GM23338 (cell line): ENCODE results near the gene SERPINA3. TPM values are rescaled to one million over a fixed set of nuclear protein-coding genes. Genes with fewer than 3 reads are reported as not detected.

Source experiments
- ATAC-seq: fragments of 200-7000 bp; cut with Tn5 transposase; 3 replicates; pipeline ENCODE4 v1.9.1; 2020
- DNase-seq: peaks from one replicate; pipeline ENCODE4 v3.0.0-alpha.2; 2015; ENCODE audit warnings: low spot score
- H2AFZ ChIP-seq: fragments of 200-600 bp; sonication (generic); 2 replicates; pipeline ENCODE4 v1.8.0; 2016; ENCODE audit warnings: antibody characterized with exemption, mild to moderate bottlenecking, moderate library complexity
- H3F3A ChIP-seq: fragments of 200-600 bp; sonication (generic); replicated peaks from 2 replicates; pipeline ENCODE4 v1.8.0; 2017; ENCODE audit warnings: antibody characterized with exemption, mixed run types, low read depth
- H3K27ac ChIP-seq: fragments of 200-600 bp; sonication (generic); 2 replicates; pipeline ENCODE4 v1.6.1; 2016; ENCODE audit warnings: low read depth
- H3K27me3 ChIP-seq: fragments of 200-600 bp; sonication (generic); 2 replicates; pipeline ENCODE4 v1.8.0; 2016; ENCODE audit warnings: mild to moderate bottlenecking, mixed run types, moderate library complexity; ENCODE audit not compliant: insufficient read depth
- H3K36me3 ChIP-seq: fragments of 200-600 bp; sonication (generic); 2 replicates; pipeline ENCODE4 v1.8.0; 2016; ENCODE audit warnings: mild to moderate bottlenecking; ENCODE audit not compliant: insufficient read depth
- H3K4me1 ChIP-seq: fragments of 200-600 bp; sonication (generic); 2 replicates; pipeline ENCODE4 v1.8.0; 2016; ENCODE audit warnings: mild to moderate bottlenecking, moderate library complexity; ENCODE audit not compliant: insufficient read depth
- H3K4me2 ChIP-seq: fragments of 200-600 bp; sonication (generic); 2 replicates; pipeline ENCODE4 v1.7.1; 2017; ENCODE audit warnings: mixed run types
- H3K4me3 ChIP-seq: fragments of 200-600 bp; sonication (generic); 2 replicates; pipeline ENCODE4 v1.6.1; 2016; ENCODE audit warnings: mixed run types
- H3K79me2 ChIP-seq: fragments of 200-600 bp; sonication (generic); replicated peaks from 2 replicates; pipeline ENCODE4 v1.8.0; 2017; ENCODE audit warnings: mild to moderate bottlenecking; ENCODE audit not compliant: insufficient read depth
- H3K9me2 ChIP-seq: fragments of 200-600 bp; sonication (generic); 2 replicates; pipeline ENCODE4 v1.8.0; 2017; ENCODE audit not compliant: insufficient read depth
- H4K20me1 ChIP-seq: fragments of 200-600 bp; sonication (generic); replicated peaks from 2 replicates; pipeline ENCODE4 v1.8.0; 2017; ENCODE audit warnings: mild to moderate bottlenecking; ENCODE audit not compliant: insufficient read depth
- H3K27ac Mint-ChIP-seq: 2 replicates; pipeline ENCODE4 v1.8.0; 2020; ENCODE audit warnings: inconsistent platforms, mild to moderate bottlenecking, moderate library complexity, mixed read lengths
- H3K27me3 Mint-ChIP-seq: 3 replicates; pipeline ENCODE4 v1.8.0; 2022; ENCODE audit warnings: low read depth, mild to moderate bottlenecking, moderate library complexity, mixed read lengths, inconsistent platforms; ENCODE audit not compliant: insufficient read depth, poor library complexity
- H3K36me3 Mint-ChIP-seq: 3 replicates; pipeline ENCODE4 v1.8.0; 2021; ENCODE audit warnings: low read depth, mild to moderate bottlenecking, inconsistent platforms, moderate library complexity, mixed read lengths
- H3K4me1 Mint-ChIP-seq: 3 replicates; pipeline ENCODE4 v1.8.0; 2020; ENCODE audit warnings: mild to moderate bottlenecking, inconsistent platforms, mixed read lengths
- H3K4me3 Mint-ChIP-seq: 3 replicates; pipeline ENCODE4 v1.8.0; 2021; ENCODE audit warnings: moderate library complexity, mild to moderate bottlenecking, inconsistent platforms, mixed read lengths
- H3K9me3 Mint-ChIP-seq: 3 replicates; pipeline ENCODE4 v1.8.0; 2020; ENCODE audit warnings: moderate library complexity, mild to moderate bottlenecking, inconsistent platforms, mixed read lengths
- EZH2 ChIP-seq: fragments of 200-600 bp; sonication (generic); IDR thresholded peaks from one replicate; pipeline ENCODE4 v1.8.0; 2017; ENCODE audit warnings: antibody characterized with exemption, mild to moderate bottlenecking, low read depth; ENCODE audit not compliant: unreplicated experiment
- JUNB ChIP-seq: IDR thresholded peaks from one replicate; pipeline ENCODE4 v1.6.1; 2016; ENCODE audit warnings: antibody characterized with exemption; ENCODE audit not compliant: unreplicated experiment
- ZNF114 ChIP-seq: fragments of 250-450 bp; sonication (Bioruptor Pico); IDR thresholded peaks from 2 replicates; pipeline ENCODE4 v1.5.0; 2020; ENCODE audit warnings: mild to moderate bottlenecking, moderate library complexity
- ZNF331 ChIP-seq: fragments of 250-450 bp; sonication (Bioruptor Pico); IDR thresholded peaks from 2 replicates; pipeline ENCODE4 v1.5.0; 2020; ENCODE audit warnings: low read depth, mild to moderate bottlenecking, moderate library complexity
- polyA plus RNA-seq: library from polyadenylated mRNA; unstranded; fragments of >200 nt; fragmentation: Nextera tagmentation; extraction: Ambion mirVana; gene quantifications from 2 replicates; pipeline ENCODE4 v1.2.1, GENCODE V29; 2016
- total RNA-seq: library from RNA; depleted of rRNA; stranded (reverse); fragments of >200 nt; shearing (Covaris generic); gene quantifications from 2 replicates; pipeline ENCODE4 v1.2.3, GENCODE V29; 2014
- TF ChIP-seq, protein P1 (sequence below): fragments of 250-450 bp; sonication (Bioruptor Pico); IDR thresholded peaks from 2 replicates; pipeline ENCODE4 v1.5.0; 2020; ENCODE audit warnings: mild to moderate bottlenecking, moderate library complexity

SERPINA3 gene
- total and polyA plus RNA-seq, 2 experiments from 2014 or later, result not detected

GRCh38 chr14:94646066-94646465 lies 33.9 kb downstream of the SERPINA3 start:
- H2AFZ ChIP-seq, result no peak overlapping the region

More at GRCh38 chr14:94646066-94646465, 33.9 kb downstream of the SERPINA3 start:
- H3F3A ChIP-seq, result no peaks in the 10 kb centered on the region
- no peak overlapping the region for H3K27ac Mint-ChIP-seq
- no peaks in the 10 kb centered on the region for H3K4me1 ChIP-seq
- H3K27ac ChIP-seq, result no peak overlapping the region
- TF ChIP-seq ZNF331 (CRISPR knock-in tag) (no peak), ZNF114 (CRISPR knock-in tag) (no peak), JUNB (no peak), EZH2 (no peak)
- TF ChIP-seq, protein P1, sequence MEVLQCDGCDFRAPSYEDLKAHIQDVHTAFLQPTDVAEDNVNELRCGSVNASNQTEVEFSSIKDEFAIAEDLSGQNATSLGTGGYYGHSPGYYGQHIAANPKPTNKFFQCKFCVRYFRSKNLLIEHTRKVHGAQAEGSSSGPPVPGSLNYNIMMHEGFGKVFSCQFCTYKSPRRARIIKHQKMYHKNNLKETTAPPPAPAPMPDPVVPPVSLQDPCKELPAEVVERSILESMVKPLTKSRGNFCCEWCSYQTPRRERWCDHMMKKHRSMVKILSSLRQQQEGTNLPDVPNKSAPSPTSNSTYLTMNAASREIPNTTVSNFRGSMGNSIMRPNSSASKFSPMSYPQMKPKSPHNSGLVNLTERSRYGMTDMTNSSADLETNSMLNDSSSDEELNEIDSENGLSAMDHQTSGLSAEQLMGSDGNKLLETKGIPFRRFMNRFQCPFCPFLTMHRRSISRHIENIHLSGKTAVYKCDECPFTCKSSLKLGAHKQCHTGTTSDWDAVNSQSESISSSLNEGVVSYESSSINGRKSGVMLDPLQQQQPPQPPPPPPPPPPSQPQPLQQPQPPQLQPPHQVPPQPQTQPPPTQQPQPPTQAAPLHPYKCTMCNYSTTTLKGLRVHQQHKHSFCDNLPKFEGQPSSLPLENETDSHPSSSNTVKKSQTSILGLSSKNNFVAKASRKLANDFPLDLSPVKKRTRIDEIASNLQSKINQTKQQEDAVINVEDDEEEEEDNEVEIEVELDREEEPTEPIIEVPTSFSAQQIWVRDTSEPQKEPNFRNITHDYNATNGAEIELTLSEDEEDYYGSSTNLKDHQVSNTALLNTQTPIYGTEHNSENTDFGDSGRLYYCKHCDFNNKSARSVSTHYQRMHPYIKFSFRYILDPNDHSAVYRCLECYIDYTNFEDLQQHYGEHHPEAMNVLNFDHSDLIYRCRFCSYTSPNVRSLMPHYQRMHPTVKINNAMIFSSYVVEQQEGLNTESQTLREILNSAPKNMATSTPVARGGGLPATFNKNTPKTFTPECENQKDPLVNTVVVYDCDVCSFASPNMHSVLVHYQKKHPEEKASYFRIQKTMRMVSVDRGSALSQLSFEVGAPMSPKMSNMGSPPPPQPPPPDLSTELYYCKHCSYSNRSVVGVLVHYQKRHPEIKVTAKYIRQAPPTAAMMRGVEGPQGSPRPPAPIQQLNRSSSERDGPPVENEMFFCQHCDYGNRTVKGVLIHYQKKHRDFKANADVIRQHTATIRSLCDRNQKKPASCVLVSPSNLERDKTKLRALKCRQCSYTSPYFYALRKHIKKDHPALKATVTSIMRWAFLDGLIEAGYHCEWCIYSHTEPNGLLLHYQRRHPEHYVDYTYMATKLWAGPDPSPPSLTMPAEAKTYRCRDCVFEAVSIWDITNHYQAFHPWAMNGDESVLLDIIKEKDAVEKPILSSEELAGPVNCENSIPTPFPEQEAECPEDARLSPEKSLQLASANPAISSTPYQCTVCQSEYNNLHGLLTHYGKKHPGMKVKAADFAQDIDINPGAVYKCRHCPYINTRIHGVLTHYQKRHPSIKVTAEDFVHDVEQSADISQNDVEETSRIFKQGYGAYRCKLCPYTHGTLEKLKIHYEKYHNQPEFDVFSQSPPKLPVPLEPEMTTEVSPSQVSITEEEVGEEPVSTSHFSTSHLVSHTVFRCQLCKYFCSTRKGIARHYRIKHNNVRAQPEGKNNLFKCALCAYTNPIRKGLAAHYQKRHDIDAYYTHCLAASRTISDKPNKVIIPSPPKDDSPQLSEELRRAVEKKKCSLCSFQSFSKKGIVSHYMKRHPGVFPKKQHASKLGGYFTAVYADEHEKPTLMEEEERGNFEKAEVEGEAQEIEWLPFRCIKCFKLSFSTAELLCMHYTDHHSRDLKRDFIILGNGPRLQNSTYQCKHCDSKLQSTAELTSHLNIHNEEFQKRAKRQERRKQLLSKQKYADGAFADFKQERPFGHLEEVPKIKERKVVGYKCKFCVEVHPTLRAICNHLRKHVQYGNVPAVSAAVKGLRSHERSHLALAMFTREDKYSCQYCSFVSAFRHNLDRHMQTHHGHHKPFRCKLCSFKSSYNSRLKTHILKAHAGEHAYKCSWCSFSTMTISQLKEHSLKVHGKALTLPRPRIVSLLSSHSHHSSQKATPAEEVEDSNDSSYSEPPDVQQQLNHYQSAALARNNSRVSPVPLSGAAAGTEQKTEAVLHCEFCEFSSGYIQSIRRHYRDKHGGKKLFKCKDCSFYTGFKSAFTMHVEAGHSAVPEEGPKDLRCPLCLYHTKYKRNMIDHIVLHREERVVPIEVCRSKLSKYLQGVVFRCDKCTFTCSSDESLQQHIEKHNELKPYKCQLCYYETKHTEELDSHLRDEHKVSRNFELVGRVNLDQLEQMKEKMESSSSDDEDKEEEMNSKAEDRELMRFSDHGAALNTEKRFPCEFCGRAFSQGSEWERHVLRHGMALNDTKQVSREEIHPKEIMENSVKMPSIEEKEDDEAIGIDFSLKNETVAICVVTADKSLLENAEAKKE (CRISPR knock-in tag), result no peak
- H3K27me3 ChIP-seq, result no peaks in the 10 kb centered on the region
- peaks cover 9% of the 10 kb centered on the region for H3K9me3 Mint-ChIP-seq
- no peak overlapping the region for H3K4me3 ChIP-seq
- DNase-seq, result no peak
- peaks cover 6% of the 10 kb centered on the region for H3K27me3 Mint-ChIP-seq
- H4K20me1 ChIP-seq, result no peaks in the 10 kb centered on the region
- no peak for ATAC-seq
- no peaks in the 10 kb centered on the region; the same call in 2 of the 3 replicates for H3K36me3 Mint-ChIP-seq
- no peak overlapping the region for H3K4me2 ChIP-seq
- no peaks in the 10 kb centered on the region for H3K79me2 ChIP-seq
- H3K36me3 ChIP-seq, result no peaks in the 10 kb centered on the region
- H3K9me2 ChIP-seq, result 0 out of 2 replicates have a peak, but pooled peaks cover 5% of the 10 kb centered on the region
- no peaks in the 10 kb centered on the region for H3K4me1 Mint-ChIP-seq
- no peak overlapping the region for H3K4me3 Mint-ChIP-seq
